Neural cell (in vitro differentiated cells): Measurements from ENCODE around the gene GSDMA. TPM values are rescaled to one million over a fixed set of nuclear protein-coding genes. Genes with fewer than 3 reads are reported as not detected.

Experiments
- H2AFZ ChIP-seq: fragments of 200-600, 300-800 bp; sonication (generic), shearing (Covaris generic); 2 replicates; pipeline ENCODE4 v1.6.0; 2014; ENCODE audit warnings: low read depth, mild to moderate bottlenecking, antibody characterized with exemption, low read length, moderate library complexity
- H3F3A ChIP-seq: fragments of 200-600 bp; shearing (Covaris generic); 2 replicates; pipeline ENCODE4 v1.6.1; 2016; ENCODE audit warnings: mild to moderate bottlenecking, moderate library complexity, mixed read lengths, antibody characterized with exemption, low read length; ENCODE audit not compliant: insufficient read depth, poor library complexity, severe bottlenecking
- H3K27ac ChIP-seq: fragments of 200-600, 300-800 bp; sonication (generic), shearing (Covaris generic); 2 replicates; pipeline ENCODE4 v1.5.1; 2014; ENCODE audit warnings: mild to moderate bottlenecking, low read length, moderate library complexity
- H3K27me3 ChIP-seq: fragments of 300-800, 200-600 bp; sonication (generic), shearing (Covaris generic); 2 replicates; pipeline ENCODE4 v1.6.0; 2014; ENCODE audit warnings: mild to moderate bottlenecking, low read depth, low read length, moderate library complexity; ENCODE audit not compliant: insufficient read depth
- H3K36me3 ChIP-seq: fragments of 300-800, 200-600 bp; sonication (generic), shearing (Covaris generic); 2 replicates; pipeline ENCODE4 v1.5.1; 2014; ENCODE audit warnings: mild to moderate bottlenecking, antibody characterized with exemption, low read length, moderate library complexity; ENCODE audit not compliant: insufficient read depth
- H3K4me2 ChIP-seq: fragments of 300-800, 200-600 bp; sonication (generic), shearing (Covaris generic); 2 replicates; pipeline ENCODE4 v1.6.0; 2014; ENCODE audit warnings: mild to moderate bottlenecking, low read length
- H3K4me3 ChIP-seq: fragments of 300-800, 200-600 bp; sonication (generic), shearing (Covaris generic); 2 replicates; pipeline ENCODE4 v1.5.1; 2014; ENCODE audit warnings: mild to moderate bottlenecking, low read length, moderate library complexity
- H3K79me2 ChIP-seq: fragments of 200-600 bp; shearing (Covaris generic); replicated peaks from 2 replicates; pipeline ENCODE4 v1.6.0; 2014; ENCODE audit warnings: mild to moderate bottlenecking, low read length, moderate library complexity; ENCODE audit not compliant: insufficient read depth
- H3K9ac ChIP-seq: fragments of 300-800, 200-600 bp; sonication (generic), shearing (Covaris generic); 2 replicates; pipeline ENCODE4 v1.6.1; 2016; ENCODE audit warnings: mild to moderate bottlenecking, low read length, mixed read lengths
- H3K9me2 ChIP-seq: fragments of 200-600 bp; shearing (Covaris generic); 2 replicates; pipeline ENCODE4 v1.6.1; 2016; ENCODE audit warnings: mild to moderate bottlenecking, low read length, mixed read lengths; ENCODE audit not compliant: insufficient read depth
- H3K9me3 ChIP-seq: fragments of 200-600, 300-800 bp; sonication (generic), shearing (Covaris generic); 2 replicates; pipeline ENCODE4 v1.6.1; 2016; ENCODE audit warnings: mild to moderate bottlenecking, mixed run types, low read length, moderate library complexity, mixed read lengths
- H4K20me1 ChIP-seq: fragments of 200-600 bp; shearing (Covaris generic); 2 replicates; pipeline ENCODE4 v1.6.1; 2016; ENCODE audit warnings: mild to moderate bottlenecking, mixed run types; ENCODE audit not compliant: insufficient read depth
- CTCF ChIP-seq: fragments of 450-650 bp; IDR thresholded peaks from 2 replicates; pipeline ENCODE4 v1.5.1; 2014; ENCODE audit warnings: antibody characterized with exemption, mild to moderate bottlenecking, moderate library complexity; ENCODE audit not compliant: poor library complexity, severe bottlenecking
- EP300 ChIP-seq: fragments of 450-650 bp; conservative IDR thresholded peaks from 2 replicates; pipeline ENCODE4 v1.6.1; 2014; ENCODE audit warnings: antibody characterized with exemption, mild to moderate bottlenecking, moderate library complexity; ENCODE audit not compliant: poor library complexity, severe bottlenecking
- EZH2 ChIP-seq: fragments of 200-600, 300-800 bp; shearing (Covaris generic), sonication (generic); IDR thresholded peaks from 2 replicates; pipeline ENCODE4 v1.6.1; 2014; ENCODE audit warnings: antibody characterized with exemption, low read length, borderline replicate concordance, mild to moderate bottlenecking; ENCODE audit not compliant: insufficient read depth, poor library complexity, severe bottlenecking
- MXI1 ChIP-seq: fragments of 450-650 bp; conservative IDR thresholded peaks from 2 replicates; pipeline ENCODE4 v1.6.1; 2014; ENCODE audit warnings: antibody characterized with exemption, mild to moderate bottlenecking; ENCODE audit not compliant: poor library complexity, severe bottlenecking
- POLR2AphosphoS5 ChIP-seq: IDR thresholded peaks from 2 replicates; pipeline ENCODE4 v1.6.1; 2012
- RAD21 ChIP-seq: fragments of 450-650 bp; conservative IDR thresholded peaks from 2 replicates; pipeline ENCODE4 v1.6.1; 2014; ENCODE audit warnings: antibody characterized with exemption, mild to moderate bottlenecking, moderate library complexity
- REST ChIP-seq: IDR thresholded peaks from 2 replicates; pipeline ENCODE4 v1.6.1; 2012; ENCODE audit warnings: borderline replicate concordance
- SMC3 ChIP-seq: fragments of 450-650 bp; conservative IDR thresholded peaks from 2 replicates; pipeline ENCODE4 v1.6.1; 2014; ENCODE audit warnings: antibody characterized with exemption, mild to moderate bottlenecking, moderate library complexity; ENCODE audit not compliant: poor library complexity
- TAF1 ChIP-seq: IDR thresholded peaks from 2 replicates; pipeline ENCODE4 v1.6.1; 2012; ENCODE audit warnings: low read depth
- polyA plus RNA-seq: library from polyadenylated mRNA; depleted of rRNA; stranded (reverse); fragments of >200 nt; gene quantifications from 2 replicates; pipeline ENCODE4 v1.2.3, GENCODE V29; 2014

GSDMA gene
- polyA plus RNA-seq, 1 donor from 2014 or later = not detected

DNA sequence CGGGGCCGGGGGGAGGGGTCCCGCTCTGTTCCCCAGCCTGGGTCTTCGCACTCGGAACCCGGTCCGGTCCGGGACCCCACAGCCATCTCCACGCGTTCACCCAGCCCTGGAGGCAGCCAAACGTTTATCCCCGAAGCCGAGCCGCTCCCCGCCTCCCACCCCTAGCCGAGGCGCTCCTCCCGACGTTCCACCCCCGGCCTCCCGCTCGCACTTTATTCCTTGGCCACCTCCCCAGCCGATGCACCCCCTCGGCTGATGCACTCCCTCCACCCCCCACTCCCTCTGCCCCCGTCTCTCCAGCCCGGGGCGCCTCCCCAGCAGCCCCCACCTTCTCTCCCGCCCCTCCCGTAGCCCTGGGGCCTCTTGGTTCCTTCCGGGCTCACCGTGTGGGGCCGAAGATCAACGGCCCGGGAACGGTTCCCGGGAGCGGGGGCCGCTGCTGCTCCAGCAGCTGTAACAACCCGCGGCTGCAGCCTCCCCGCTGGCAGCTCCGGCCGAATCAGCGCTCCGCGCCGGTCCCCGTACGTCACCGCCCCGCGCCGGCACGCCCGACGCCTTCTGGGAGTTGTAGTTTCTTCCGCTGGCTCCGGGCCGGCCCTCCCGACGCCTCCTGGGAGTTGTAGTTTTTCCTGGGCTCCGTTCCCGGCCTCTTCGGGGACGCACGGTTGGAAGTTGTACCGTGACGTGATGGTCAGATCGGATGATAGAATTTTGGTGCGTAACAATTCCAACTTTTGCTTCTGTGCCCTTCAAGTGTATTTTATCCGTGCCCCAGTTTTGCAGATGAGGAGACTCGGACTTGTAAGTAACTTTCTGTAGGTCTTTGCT, 35.5 kb upstream of the GSDMA start, which contains the start of the genes LRRC3C and ORMDL3:
TSS of gene LRRC3C (plus strand) at position 632 of the 828 bp plus-strand sequence. CDS start 13,792 bp downstream, outside the sequence.
TSS of gene ORMDL3 (minus strand) at position 501 of the 828 bp plus-strand sequence. CDS start 3,398 bp downstream, outside the sequence.
- Histone ChIP-seq H2AFZ (peak within 1 kb of the TSS; percentile 48), H3K27me3 (no peaks in the 10 kb centered on the region), H4K20me1 (no peaks in the 10 kb centered on the region), H3K27ac (peak within 1 kb of the TSS; percentile 77), H3K9me2 (no peaks in the 10 kb centered on the region), H3K79me2 (peaks cover 15% of the 10 kb centered on the region), H3K4me3 (peak within 1 kb of the TSS; percentile 73), H3K9me3 (no peaks in the 10 kb centered on the region), H3K36me3 (no peaks in the 10 kb centered on the region), H3K4me2 (peak within 1 kb of the TSS; percentile 70), H3K9ac (peak within 1 kb of the TSS; percentile 84), H3F3A (no peaks in the 10 kb centered on the region)
- TF ChIP-seq SMC3 = peak; percentile 12
- TF ChIP-seq CTCF = peak; percentile 42
- no peak for TF ChIP-seq TAF1
- peak; percentile 19 for TF ChIP-seq RAD21
- peak; percentile 46 for TF ChIP-seq MXI1
- no peak for TF ChIP-seq EZH2
- peak; percentile 43 for TF ChIP-seq REST
- TF ChIP-seq EP300 = peak; percentile 49
- TF ChIP-seq POLR2AphosphoS5 = peak; percentile 91

DNA sequence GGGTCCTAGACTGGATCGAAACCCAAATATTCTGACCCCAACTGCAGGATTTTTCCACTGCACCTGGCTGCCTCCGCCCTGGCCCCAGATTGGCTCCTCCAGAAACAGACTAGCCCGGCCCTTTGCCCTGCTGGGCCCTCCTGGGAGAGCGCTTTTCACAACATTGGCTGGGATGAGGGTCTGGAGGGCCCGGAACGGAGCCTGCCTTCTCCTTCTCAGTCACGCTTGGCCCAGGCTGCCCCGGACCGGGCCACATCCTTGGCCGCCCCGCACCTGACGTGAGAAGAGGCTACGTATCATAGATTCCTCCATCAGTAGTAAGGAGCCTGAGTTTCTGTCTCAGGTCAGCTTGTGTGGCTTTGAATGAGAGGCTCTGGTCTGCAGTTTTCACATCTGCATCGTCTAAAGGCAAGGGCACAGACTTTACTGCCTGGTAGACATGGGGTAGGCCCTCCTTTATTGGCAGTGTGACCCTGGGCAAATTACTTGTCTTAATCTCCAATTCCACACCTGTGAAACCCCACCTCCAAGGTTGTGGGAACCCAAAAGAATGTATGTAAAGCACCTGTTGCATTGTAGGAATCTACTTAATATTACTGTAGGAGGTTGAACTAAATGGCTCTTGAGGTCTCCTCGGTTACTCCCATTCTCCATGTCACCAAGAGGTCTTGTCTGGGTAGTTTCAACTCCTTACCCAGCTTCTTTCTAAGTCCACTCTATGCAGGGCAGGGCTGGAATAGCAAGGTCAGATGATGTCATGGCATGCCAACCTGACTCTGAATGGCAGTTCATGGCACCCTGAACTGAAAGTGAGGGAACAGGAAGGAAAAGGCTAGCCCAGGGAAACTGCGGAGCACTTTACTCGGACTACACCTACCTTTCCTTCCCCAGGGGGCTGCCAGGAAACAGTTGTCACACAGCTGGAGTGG, 34.6 kb upstream of the GSDMA start:
- TF ChIP-seq MXI1 = no peak
- no peak for TF ChIP-seq POLR2AphosphoS5
- no peak for TF ChIP-seq TAF1
- no peak for TF ChIP-seq SMC3

More for the DNA sequence above, 34.6 kb upstream of the GSDMA start:
- H3K27me3 ChIP-seq = no peaks in the 10 kb centered on the region
- H3F3A ChIP-seq = no peaks in the 10 kb centered on the region
- no peaks in the 10 kb centered on the region for H3K36me3 ChIP-seq
- H3K9me3 ChIP-seq = no peaks in the 10 kb centered on the region
- no peak overlapping the region for H3K9ac ChIP-seq
- no peaks in the 10 kb centered on the region for H3K9me2 ChIP-seq
- H3K27ac ChIP-seq = no peak overlapping the region
- H4K20me1 ChIP-seq = no peaks in the 10 kb centered on the region
- peak overlapping the region; percentile 73 for H3K4me3 ChIP-seq
- no peak overlapping the region for H2AFZ ChIP-seq
- peak overlapping the region; percentile 9 for H3K4me2 ChIP-seq
- H3K79me2 ChIP-seq = peaks cover 15% of the 10 kb centered on the region
